ENCODE data around the gene TMEM25. TPM values are rescaled to one million over a fixed set of nuclear protein-coding genes. Genes with fewer than 3 reads are reported as not detected.

TMEM25 gene
- 27.9 TPM for total RNA-seq

DNA sequence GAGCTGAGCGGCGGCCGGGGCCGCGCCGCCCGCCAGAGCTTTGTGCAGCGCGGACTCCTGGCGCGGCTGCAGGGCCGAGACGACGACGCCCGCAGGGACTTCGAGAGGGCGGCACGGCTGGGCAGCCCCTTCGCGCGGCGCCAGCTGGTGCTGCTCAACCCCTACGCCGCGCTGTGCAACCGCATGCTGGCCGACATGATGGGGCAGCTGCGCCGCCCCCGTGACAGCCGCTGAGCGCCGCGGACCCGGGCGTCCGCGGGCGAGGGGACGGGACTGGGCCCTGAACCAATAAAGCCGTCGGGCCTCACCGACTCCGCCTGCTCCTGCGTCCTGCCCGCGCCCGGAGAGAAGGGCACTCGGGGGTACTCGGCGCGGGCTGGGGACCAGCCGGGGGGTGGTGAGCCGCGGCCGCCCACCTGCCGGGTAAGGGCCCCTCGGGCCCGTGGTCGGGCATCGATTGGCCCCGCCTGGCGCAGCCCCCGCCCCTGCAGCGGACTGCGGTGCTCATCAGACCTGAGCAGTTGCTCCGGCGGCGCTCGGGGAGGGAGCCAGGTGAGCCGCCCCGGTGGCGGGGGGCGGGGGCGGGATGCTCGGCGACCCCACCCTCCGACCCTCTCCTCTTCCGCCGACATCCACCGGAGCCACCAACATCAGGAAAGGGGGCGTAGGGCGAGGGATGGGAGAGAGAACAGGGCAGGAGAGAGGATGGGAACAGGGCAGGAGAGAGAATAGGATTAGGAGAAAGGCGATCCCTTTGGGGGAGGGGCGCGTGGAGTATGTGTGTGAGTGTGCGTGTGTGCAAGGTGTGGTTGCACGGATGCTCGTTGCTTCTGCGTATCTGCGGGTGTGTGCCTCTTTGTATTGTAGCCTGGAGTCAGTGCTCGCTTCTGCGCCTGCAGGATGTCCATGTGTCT lies at the start of gene TMEM25:
TSS of gene TMEM25 (plus strand) at position 510 of the 914 bp plus-strand sequence. CDS start 610 bp downstream, outside the sequence.

GRCh38 chr11:118527109-118527508 lies 3.9 kb upstream of the TMEM25 start, which contains the start of gene TTC36:
Gene TTC36 (plus strand): TSS chr11:118527474. CDS start chr11:118527495, 21 bp downstream.

DNA sequence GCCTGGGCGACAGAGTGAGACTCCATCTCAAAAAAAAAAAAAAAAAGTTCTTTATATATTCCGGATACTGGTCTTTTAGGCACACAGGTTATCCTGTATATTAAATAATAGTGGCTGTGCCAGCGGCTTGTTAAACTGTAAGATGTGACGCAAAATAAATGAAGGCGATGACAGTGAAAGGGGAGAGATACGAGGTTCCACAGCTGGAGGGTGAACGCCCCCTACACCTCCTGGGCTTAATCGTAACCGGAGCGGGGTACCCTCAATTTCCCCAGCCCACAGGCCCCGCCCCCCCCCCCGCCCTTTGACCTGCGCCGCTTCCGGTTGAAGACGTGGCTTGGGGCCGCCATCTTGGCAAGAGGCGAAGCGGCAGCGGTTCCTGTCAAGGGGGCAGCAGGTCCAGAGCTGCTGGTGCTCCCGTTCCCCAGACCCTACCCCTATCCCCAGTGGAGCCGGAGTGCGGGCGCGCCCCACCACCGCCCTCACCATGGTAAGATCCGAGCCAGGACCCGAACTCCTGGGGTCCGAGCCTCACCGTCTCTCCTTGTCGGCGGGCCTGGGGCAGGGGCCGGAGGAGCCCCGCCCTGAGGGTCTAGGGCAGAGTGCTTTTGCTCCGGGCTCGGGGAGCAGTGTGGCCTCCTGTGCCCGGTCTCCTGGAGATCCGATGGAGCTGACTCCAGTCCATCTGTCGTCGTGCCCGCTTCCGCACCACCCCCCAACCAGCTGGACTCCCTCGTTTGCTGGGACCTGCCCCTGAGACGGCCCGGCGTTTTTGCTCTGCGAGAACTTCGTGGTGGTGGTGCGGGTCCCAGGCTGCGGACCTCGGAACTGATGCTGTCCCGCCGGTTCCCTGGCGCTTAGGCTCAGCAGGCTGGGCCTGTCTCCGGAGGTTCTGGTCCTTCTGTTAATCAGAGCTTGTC lies 41.3 kb downstream of the TMEM25 start, which contains the start of gene ARCN1:
TSS of gene ARCN1 (plus strand) at position 349 of the 920 bp plus-strand sequence. CDS start at position 488, 139 bp downstream.

Other genes with a start within 250 kb of the TMEM25 start
- gene CD3E, start 226.5 kb upstream of the TMEM25 start, total RNA-seq, result 0.82 TPM
- gene CD3D, start 188.5 kb upstream of the TMEM25 start, total RNA-seq, result 1.4 TPM
- gene CD3G, start 186.8 kb upstream of the TMEM25 start, total RNA-seq, result 0.47 TPM
- 43.4 TPM for gene UBE4A, start 171.6 kb upstream of the TMEM25 start, total RNA-seq
- gene ATP5MG, start 129.6 kb upstream of the TMEM25 start, total RNA-seq, result 85.7 TPM
- 85.0 TPM for gene KMT2A, start 94.7 kb upstream of the TMEM25 start, total RNA-seq
- 4.2 TPM for gene TTC36, start 3.7 kb upstream of the TMEM25 start, total RNA-seq
- gene IFT46, start 34.7 kb downstream of the TMEM25 start, total RNA-seq, result 24.8 TPM
- gene ARCN1, start 41.2 kb downstream of the TMEM25 start, total RNA-seq, result 84.5 TPM
- 116 TPM for gene PHLDB1, start 76.4 kb downstream of the TMEM25 start, total RNA-seq
- gene TREH, start 148.5 kb downstream of the TMEM25 start, total RNA-seq, result 2.0 TPM